Stimulated activated CD8-positive, alpha-beta memory T cell treated with anti-CD3 and anti-CD28 coated beads, Interleukin-2, amount 100 ng/mL, for 48 hours (primary cell): ENCODE results near the gene PRDX2.
"Not testable (repeated sequence)": the region's sequence is repeated elsewhere in the genome, so short reads cannot be mapped to it uniquely, and the experiment has no call there.

Experiments
- DNase-seq, 2 donors: peaks; one replicate each; pipeline ENCODE4 v3.0.0-alpha.2; 2020; ENCODE audit warnings: low read depth in 2 of 2

PRDX2 gene

DNA sequence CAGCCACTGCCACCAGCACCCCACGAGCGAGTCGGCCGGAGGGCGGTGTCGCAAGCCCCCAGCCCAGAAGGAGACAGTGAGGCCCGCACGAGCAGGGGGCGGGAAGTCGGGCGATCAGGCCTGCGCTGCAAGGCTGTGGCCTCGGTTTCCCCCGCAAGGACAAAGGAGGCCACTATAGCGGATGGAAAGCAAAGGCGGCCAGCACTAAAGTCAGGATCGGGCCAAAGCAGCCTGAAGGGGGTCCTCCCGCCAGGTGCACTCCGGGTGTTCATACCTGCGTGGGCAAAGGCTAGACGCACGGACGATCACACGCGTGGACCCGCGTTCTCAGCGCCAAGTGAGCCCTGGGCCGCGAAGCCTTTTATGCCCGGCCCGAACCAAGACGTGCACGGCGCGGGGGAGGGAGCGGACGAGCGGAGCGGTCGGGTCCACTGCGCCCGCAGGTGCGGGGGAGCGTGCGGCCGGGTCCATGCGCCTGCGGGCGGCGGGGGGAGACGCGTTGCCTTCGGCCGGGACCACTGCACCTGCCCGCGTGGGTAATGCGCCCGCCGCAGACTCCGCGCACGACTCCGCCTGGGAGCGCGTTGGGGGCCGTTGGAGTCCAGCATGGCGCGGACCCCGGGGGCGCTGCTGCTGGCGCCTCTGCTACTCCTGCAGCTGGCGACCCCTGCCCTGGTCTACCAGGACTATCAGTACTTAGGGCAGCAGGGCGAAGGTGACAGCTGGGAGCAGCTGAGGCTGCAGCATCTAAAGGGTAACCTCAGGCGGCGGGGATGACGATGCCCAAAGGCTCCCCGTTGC, at the start of gene PRDX2, which contains the start of gene THSD8:
PRDX2 (minus strand) TSS at position 335 of the 801 bp plus-strand sequence. CDS start 539 bp downstream, outside the sequence.
THSD8 (plus strand) TSS at position 604 of the 801 bp plus-strand sequence; CDS start at position 607, 3 bp downstream.
- peak; percentile 70 to 72 for DNase-seq

DNA sequence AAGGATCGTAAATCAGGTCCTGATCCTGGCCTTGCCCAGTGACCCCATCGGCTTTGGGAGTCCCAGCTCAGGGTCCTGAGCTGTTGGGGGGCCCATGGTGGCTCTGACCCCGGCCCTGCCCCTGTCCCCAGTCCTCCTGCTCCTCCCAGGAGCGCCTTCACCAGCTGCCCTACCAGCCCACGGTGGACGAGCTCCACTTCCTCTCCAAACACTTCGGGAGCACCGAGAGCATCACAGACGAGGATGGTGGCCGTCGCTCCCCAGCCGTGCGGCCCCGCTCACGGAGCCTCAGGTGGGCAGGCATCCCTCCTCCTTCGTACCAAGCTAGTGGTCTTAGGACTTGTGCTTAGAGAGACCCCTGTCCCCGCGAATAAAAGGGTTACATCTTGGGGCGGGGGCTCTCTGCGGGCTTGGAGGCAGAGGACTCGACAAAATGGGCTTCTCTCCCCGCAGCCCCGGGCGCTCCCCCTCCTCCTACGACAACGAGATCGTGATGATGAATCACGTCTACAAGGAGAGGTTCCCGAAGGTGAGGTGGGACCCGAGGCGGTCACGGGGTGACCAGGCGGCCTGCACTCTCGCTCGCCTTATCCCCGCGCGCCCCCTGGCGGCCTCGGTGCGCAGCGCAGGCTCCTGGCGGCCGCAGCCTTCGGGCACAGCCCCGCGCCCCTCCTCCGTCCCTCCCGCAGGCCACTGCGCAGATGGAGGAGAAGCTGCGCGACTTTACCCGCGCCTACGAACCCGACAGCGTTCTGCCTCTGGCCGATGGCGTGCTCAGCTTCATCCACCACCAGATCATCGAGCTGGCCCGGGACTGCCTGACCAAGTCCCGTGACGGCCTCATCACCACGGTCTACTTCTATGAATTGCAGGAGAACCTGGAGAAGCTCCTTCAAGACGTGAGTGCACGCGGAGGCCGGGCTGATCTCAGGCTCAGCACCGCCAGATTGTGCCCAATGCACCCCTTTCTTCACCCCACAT, 45.8 kb upstream of the PRDX2 start:
- peak; percentile 84 to 86 for DNase-seq

DNA sequence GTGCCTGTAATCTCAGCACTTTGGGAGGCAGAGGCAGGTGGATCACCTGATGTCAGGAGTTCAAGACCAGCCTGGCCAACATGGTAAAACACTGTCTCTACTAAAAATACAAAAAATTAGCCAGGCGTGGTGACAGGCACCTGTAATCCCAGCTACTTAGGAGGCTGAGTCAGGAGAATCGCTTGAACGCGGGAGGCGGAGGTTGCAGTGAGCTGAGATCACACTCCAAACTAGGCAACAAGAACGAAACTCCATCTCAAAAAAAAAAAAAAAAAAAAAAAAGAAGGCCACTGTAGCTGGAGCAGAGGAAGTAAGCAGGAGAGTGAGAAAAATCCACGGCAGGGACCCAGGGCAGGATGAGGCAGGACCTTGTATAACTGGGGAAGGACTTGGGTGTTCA, 45.0 kb upstream of the PRDX2 start:
- DNase-seq, result not testable (repeated sequence)

DNA sequence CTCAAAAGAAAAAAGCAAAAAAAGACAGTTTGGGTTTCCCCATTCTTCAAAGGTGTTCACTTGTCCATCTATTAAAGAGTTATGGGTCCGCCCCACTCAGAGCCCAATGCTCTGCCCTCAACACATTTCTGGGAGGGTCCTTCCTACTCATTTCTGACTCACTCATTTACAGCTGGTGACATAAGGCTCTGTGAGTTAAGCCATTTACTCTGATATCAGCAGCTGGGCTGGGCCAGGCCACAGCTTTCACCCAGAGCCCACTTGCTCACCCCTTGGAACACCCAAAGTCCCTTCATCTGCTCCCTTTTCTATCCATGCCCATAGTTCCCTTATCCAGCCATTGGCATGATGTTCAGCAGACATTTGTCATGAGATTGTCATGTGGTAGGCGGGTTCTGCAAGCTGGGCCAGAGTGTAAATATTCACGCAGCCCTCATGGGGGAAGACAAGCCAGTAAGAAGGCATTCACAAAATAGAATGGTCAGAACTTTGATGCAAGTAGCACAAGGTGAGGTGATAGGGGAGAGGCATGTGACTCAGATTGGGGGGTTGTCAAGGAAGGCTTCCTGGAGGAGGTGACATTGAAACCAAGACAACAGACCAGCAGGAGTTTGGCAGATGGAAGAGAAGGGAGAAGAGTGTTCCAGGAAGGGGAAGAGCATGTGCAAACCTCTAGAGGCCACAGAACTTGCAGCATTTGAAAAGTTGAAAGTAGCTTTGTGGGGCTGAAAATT, 42.6 kb upstream of the PRDX2 start:
- DNase-seq, result no peak

GRCh38 chr19:12843328-12843727, 41.7 kb upstream of the PRDX2 start:
- no peak for DNase-seq

- no peak for DNase-seq
Observed at GRCh38 chr19:12842511-12842910, 40.9 kb upstream of the PRDX2 start.

DNA sequence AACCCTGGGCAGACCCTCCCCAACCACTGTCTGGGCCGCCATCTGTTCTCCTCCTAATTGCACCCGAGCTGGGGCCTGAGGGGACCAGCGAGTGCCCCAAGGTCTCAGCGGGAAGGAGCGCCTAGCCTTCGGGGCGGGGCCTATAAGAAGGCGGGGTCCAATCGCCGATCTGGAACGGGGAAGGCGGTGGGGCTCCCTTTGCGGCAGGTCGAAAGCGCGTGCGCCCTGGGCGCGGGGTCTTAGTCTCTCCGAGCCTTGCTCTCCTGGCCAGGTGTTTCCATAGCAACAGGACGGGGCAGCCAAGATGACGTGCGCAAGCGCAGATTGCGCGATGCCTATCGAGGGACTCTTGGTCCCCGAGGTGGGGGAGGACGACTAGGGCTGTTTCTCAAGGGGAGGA, 39.5 kb upstream of the PRDX2 start:
- no peak for DNase-seq

DNA sequence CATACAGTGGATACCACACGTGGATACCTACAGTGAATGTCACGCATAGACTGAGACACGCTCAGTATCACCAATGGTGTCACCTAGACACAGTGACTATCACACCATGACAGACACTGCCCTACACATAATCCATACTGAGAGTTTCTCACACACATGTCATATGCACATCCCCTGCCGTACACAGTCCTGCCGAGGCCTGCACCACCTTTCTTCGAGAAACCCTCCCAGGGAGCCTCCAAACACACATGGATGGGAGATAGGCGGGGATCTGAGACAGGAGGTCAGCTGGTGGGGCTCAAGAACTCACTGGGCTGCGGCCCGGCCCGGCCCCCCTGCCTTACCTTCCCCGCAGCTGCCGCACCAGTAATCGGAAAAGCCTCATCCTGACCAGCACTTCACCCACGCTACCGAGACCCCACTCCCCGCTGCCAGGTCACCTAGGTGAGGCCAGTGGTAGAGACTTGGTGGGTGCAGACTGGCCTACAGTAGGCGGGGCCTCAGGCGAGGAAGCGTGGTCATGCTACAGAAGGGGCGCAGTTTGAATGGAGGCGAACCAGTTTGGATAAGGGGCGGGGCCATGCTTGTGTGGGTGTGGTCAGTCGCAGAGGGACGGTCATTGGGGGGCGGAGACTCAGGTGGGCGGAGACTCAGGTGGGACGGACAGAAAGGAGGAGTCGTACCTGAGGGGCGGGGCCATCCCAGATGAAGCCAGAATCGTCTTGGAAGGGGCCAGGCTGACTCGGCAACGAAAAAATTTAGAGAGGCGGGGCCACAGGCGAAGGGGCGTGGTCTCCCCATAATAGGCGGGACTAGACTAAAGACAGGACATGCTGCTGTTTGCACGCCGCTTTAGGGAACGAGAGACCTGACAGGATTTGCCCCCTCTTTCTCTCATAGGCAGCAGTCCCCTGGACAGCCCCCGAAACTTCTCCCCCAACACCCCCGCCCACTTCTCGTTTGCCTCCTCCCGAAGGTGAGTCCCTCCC, 38.8 kb upstream of the PRDX2 start:
- DNase-seq, result peak in 1 of 2 donors; percentile 66

GRCh38 chr19:12838886-12839756, 37.5 kb upstream of the PRDX2 start:
- no peak for DNase-seq

DNA sequence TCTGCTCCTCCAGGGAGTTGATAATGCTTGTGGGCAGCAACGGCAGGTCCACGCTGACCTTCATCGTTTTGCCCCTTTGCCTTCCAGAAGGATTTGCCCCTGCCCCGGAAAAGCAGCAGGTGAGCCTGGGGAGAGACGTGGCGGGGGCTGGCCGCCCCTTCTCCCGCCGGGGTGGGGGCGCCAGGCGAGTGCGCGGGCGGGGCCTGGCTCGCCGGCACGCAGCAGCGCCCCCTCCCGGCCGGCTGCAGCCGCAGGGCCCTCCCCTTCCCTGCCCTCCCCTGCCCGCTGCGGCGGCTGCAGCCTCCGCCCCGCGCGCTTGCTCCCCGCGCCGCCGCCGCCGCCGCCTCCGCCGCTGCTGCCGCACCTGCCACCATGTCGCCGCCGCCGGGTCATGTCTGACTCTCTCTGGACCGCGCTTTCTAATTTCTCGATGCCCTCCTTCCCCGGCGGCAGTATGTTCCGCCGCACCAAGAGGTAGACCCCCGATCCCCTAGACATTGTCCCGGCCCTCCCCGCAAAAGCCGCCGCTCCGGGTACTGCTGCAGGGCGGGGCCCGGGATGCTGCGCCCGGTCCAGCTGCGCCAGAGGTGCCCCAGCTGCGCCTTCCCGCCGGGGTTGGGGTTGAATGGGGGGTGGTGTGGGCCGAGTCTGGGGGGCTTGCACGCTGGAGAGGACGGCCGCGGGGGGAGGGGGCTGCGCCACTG, 36.7 kb upstream of the PRDX2 start, which contains the start of gene MAST1:
MAST1 (plus strand) TSS at position 334 of the 704 bp plus-strand sequence; CDS start at position 392, 58 bp downstream.
- peak in 1 of 2 donors; percentile 38 for DNase-seq

DNA sequence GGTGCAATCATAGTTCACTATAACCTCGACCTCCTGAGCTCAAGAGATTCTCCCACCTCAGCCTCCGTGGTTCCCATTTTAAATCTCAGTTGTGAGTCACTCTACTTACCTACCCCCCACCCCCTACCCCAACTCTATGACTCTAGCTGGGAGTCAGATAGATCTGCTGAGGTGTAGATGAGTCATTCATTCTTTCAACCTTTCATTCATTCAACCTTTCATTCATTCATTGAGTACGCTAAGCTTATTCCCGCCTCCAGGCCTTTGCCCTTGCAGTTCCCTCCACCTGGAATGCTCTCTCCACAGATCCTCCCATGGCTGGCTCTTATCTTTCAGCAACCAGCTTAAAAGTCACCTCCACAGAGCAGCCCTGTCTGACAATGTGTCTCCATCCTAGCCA, 35.6 kb upstream of the PRDX2 start:
- no peak for DNase-seq

DNA sequence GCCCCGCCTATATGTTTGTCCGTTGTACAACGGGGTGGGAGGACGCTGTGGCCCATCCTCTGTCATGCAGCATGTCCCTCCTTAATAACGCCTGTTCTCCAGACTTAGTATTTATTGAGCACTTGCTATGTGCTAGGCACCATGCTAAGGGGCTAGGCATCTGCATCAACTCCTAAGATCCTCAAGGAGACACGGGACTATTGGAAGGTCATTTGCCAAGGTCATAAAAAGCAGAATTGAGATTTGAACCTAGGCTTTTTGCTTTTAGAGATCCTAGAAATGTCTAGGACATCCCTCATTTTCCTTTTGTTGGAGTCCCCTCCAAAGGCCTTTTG, 34.9 kb upstream of the PRDX2 start:
- no peak for DNase-seq

DNA sequence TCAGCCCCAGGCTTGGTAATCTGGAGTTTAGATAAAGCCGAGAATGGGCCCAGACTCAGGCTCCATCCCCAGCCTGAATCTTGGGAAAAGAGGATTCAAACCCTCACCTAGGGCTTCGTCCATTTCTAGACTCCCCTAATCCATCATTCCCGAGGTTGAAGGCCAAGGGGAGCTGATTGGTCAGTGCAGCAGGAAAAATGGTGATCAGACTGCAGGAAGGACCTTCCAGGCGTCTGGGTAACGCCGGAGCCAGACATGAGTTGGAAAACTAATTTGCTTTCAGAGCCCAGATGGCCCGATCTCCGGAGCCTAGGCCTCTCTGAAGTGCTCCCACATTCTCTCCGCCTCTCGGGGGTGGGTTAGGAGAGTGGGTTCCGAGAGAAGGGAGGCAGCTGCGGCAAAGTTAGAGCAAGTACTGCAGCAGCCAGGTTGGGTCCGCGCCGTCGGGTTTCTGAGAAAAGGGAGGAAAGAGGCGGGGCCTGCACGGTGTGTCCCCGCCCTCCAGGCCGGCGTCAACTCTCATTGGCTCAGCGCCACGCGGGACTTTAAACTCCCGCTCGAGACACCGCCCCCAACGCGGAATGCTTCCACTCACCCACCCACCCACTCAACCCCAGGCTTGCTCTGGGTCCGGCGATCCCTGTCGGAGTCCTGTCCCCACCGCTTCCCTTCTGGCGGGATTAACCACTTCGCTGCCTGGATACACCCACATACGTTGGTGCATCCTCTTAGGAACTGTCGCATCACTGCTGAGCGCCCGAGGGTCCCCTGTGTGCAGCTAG, 33.6 kb upstream of the PRDX2 start:
- DNase-seq, result no peak

- no peak for DNase-seq
Observed at GRCh38 chr19:12834566-12834943, 33.0 kb upstream of the PRDX2 start, which contains the start of gene RTBDN. Gene RTBDN (minus strand): TSS chr19:12834579. CDS start chr19:12829979, 4,600 bp downstream.

DNA sequence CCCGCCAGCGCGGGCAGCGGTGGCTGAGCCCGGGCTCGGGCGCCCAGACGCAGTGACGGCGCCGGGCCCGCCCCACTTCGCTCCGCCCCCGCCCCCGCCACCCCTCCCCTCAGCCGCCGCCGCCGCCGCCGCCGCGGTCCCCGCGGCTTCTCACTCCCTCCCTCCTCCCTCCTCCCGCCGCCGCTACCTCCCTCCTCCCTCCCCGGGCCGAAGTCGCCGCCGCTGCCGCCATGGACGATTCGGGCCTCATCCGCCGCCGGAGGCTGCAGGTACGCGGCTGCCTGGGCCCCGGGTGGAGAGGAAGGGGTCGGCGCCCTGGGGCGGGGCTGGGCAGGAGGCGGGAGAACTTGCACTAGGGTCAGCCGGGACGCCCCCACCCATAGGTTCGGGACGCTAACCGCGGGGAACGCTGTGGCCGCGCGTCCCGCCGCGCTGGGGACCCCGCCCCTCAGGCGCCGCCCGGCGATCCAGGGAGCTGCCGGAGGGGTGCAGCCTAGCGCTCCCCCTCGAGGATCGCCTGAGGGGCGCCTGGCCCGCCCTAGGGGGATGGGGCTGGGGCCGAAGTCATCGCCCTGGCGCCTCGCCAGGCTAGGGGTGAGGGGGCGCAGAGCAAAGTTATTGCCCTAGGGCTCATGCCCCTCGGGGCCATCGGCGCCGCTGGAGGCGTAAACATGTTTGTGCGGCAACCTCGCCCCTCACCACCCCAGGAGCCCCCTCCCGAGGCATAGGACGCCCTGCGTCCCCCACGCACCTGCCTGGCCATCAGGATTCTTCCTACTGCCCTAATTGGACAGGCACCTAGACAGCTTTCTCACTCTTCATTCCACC, 32.4 kb upstream of the PRDX2 start:
- no peak for DNase-seq

GRCh38 chr19:12833418-12833737, 31.8 kb upstream of the PRDX2 start:
- DNase-seq, result no peak

- DNase-seq, result no peak
Observed at GRCh38 chr19:12828494-12828893, 26.9 kb upstream of the PRDX2 start.
